Fibroblast of skin of left quadriceps (primary cell): ENCODE data around the gene ADD1.

ENCODE experiments used
- DNase-seq, 2 experiments: peaks; one replicate each; pipeline ENCODE4 v3.0.0-alpha.2; 2013; ENCODE audit warnings: low read depth in 2 of 2

The ADD1 gene

GRCh38 chr4:2804973-2805501 is 38.6 kb upstream of the ADD1 start:
- DNase-seq, result no peak

- no peak for DNase-seq
Observed at GRCh38 chr4:2805712-2806389, 37.8 kb upstream of the ADD1 start.

GRCh38 chr4:2806390-2807355 is 37.0 kb upstream of the ADD1 start:
- DNase-seq, result no peak

GRCh38 chr4:2807571-2807970 is 36.1 kb upstream of the ADD1 start:
- no peak for DNase-seq

GRCh38 chr4:2808001-2808400 is 35.6 kb upstream of the ADD1 start:
- DNase-seq, result no peak

GRCh38 chr4:2809610-2810180 is 33.9 kb upstream of the ADD1 start:
- no peak for DNase-seq

GRCh38 chr4:2810388-2810787 is 33.3 kb upstream of the ADD1 start:
- no peak for DNase-seq

- no peak for DNase-seq
Observed at GRCh38 chr4:2811830-2812611, 31.6 kb upstream of the ADD1 start.

GRCh38 chr4:2812612-2813354 is 30.9 kb upstream of the ADD1 start:
- DNase-seq, result no peak

- no peak for DNase-seq
Observed at GRCh38 chr4:2813446-2814405, 29.9 kb upstream of the ADD1 start.

GRCh38 chr4:2814627-2815270 is 28.9 kb upstream of the ADD1 start:
- DNase-seq, result no peak

- no peak for DNase-seq
Observed at GRCh38 chr4:2816401-2816954, 27.2 kb upstream of the ADD1 start.

GRCh38 chr4:2817137-2817536 is 26.5 kb upstream of the ADD1 start:
- no peak for DNase-seq

- DNase-seq, result no peak
Observed at GRCh38 chr4:2817701-2818350, 25.8 kb upstream of the ADD1 start.

GRCh38 chr4:2818351-2818939 is 25.2 kb upstream of the ADD1 start:
- no peak for DNase-seq

GRCh38 chr4:2819244-2820215 is 24.1 kb upstream of the ADD1 start:
- no peak for DNase-seq
